GM12864 (cell line): ENCODE measurements around the gene ATRAID.

ENCODE experiments used
- DNase-seq: peaks from one replicate; pipeline ENCODE4 v3.0.0-alpha.2; 2011; ENCODE audit warnings: low read depth
- H3K4me3 ChIP-seq: 2 replicates; pipeline ENCODE4 v1.5.1; 2011; ENCODE audit warnings: mild to moderate bottlenecking, low read depth, low read length, control low read depth
- TF ChIP-seq, protein P1 (sequence below): IDR thresholded peaks from 2 replicates; pipeline ENCODE4 v1.5.1; 2011; ENCODE audit warnings: low read depth, mild to moderate bottlenecking, moderate library complexity, low read length, control low read depth, inconsistent platforms; ENCODE audit errors: missing control alignments

ATRAID gene, protein sequence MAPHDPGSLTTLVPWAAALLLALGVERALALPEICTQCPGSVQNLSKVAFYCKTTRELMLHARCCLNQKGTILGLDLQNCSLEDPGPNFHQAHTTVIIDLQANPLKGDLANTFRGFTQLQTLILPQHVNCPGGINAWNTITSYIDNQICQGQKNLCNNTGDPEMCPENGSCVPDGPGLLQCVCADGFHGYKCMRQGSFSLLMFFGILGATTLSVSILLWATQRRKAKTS

DNA sequence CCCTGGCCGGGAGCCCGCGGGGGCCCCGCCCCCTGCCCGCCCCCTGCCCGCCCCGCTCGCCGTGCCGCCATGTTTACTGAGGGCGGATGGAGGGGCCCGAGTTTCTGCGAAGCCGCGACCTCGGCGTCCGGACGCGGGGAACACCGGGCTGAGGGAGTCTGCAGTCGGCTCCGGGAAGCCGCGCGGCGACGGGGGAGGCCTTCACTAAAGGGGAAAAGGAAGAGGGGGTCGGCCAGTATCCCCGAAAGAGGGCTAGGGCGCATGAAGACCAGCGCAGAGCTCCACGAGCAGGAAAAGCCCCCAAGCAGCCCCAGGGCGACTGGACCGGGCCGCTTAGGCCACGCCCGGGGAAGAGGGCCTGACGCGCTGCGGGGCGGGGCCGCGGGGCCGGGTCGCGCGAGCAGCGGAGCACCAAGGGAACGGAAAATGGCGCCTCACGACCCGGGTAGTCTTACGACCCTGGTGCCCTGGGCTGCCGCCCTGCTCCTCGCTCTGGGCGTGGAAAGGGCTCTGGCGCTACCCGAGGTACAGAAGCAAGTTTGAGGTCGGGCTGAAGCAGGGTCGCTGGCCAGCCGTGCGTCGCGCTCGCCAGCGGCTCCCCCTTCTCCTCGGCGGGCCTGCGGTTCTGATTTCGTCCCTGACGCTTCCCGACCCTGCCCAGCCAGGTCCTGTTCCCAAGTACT lies at the start of gene ATRAID, which contains the start of gene SLC5A6:
TSS of gene ATRAID (plus strand) at position 99 of the 683 bp plus-strand sequence. CDS start at position 427, 328 bp downstream.
TSS of gene SLC5A6 (minus strand) at position 326 of the 683 bp plus-strand sequence. CDS start 4,618 bp downstream, outside the sequence.
- DNase-seq, result no peak
- H3K4me3 ChIP-seq, result peak within 1 kb of the TSS; percentile 66
- TF ChIP-seq, protein P1, sequence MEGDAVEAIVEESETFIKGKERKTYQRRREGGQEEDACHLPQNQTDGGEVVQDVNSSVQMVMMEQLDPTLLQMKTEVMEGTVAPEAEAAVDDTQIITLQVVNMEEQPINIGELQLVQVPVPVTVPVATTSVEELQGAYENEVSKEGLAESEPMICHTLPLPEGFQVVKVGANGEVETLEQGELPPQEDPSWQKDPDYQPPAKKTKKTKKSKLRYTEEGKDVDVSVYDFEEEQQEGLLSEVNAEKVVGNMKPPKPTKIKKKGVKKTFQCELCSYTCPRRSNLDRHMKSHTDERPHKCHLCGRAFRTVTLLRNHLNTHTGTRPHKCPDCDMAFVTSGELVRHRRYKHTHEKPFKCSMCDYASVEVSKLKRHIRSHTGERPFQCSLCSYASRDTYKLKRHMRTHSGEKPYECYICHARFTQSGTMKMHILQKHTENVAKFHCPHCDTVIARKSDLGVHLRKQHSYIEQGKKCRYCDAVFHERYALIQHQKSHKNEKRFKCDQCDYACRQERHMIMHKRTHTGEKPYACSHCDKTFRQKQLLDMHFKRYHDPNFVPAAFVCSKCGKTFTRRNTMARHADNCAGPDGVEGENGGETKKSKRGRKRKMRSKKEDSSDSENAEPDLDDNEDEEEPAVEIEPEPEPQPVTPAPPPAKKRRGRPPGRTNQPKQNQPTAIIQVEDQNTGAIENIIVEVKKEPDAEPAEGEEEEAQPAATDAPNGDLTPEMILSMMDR, result no peak

DNA sequence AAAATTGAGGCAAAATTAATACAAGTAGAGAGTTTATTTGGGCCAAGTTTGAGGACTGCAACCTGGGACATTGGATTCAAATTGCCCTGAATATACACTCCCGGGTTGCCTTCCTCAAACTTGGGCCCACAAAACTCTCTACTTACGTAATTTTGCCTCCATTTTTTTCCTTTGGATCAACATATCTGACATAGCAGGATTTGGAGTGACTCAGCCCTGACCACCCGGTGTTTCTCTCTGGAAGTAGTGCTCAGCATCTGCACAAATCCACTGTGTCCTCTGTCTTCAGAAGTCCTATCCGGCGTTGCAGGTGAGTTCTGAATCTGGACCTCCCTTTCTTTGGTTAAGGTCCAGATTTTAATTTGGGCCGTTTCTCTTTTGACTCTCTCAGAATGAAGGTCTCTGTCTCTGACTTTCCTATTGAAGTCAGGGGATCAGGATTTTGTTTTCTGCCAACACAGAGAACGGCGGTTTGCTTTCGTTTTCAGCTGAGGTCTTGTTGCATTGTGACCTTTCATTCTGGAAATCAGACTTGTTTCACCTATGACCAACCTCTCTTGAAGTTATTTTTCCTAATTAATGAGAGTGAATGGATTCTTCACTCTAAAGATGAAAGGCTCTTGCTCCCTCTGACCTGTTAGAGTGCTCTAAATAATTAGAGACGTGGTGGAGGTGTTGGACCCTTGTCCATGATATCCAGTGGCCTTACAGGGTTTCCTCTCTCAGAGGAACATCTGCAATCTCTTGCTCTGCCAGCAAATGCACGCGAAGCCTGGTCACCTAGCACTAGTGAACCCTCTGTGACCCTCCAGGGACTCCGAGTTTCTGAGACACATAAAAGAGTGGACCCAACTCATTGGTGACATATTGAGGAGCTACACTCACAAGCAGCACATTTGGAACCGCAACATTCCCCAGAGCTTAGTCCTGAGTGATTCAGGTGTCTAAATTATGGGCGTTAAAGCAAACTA lies 49.4 kb upstream of the ATRAID start:
- DNase-seq, result no peak
- TF ChIP-seq, protein P1, result no peak
- H3K4me3 ChIP-seq, result no peak overlapping the region

DNA sequence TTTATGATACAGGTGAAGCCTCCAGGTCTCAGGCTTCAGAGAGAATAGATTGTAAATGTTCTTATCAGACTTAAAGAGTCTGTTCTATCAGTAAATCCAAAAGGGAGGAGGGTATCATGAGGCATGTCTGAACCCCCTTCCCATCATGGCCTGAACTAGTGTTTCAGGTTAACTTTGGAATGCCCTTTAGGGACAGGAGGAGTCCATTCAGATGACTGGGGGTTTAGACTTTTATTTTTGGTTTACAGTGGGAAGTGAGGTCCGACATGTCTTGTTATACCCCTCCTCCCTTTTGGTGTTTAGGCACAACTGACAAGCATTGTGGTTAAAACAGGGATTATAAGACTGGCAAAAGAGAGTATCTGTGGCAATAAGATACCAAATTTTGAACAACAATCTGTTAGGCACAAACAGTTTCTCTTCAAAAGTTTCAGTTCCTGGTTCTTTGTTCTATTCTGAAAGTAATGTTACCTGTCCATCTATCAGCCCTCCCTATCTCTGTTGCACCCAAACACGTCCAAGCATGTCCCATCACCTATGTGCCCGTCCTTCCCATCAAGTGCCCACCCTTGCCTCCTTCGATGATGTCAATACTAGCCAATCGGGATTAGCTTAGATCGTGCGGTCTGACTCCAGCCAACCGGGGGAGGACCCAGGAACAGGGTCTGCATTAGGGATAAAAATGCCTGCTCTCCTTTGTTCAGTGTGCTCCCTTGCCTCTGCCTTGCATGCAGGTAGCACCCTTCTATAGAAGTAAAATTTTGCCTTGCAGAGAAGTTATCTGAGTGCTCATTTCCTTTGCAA lies 46.7 kb upstream of the ATRAID start:
- DNase-seq, result peak; percentile 49
- TF ChIP-seq, protein P1, result no peak
- no peak overlapping the region for H3K4me3 ChIP-seq

DNA sequence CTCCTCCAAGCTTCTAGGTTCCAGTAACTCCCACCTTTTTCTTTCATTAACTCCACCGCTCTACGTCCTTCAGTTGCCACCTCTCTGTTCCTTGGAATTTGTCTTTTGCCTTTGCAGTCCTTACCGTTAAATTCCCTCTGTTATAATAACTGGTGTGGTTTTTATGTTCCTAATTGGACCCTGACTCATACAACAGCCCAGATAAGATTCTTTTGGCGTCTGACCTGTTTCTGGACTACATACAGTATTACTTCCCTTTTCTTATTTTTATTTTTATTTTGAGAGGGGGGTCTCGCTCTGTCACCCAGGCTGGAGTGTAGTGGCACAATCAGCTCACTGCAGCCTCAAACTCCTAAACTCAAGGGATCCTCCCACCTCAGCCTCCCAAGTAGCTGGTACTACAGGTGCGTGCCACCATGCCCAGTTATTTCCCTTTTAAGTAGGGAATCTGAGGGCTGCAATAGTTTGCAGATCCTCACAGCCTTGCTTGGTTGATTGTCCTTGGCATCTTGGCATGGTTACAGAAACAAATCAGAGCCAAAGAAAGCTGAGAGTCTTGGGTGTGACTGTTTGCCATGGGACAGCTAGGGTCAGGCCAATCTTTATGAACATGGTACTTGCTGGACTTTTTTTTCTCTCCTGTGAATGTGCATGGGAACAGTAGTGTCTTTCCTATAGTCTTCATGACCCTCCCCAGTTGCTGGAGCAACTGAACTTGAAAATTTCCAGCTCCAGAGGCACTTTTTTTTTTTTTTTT lies 41.1 kb upstream of the ATRAID start:
- no peak for DNase-seq
- no peak overlapping the region for H3K4me3 ChIP-seq
- TF ChIP-seq, protein P1, result no peak

DNA sequence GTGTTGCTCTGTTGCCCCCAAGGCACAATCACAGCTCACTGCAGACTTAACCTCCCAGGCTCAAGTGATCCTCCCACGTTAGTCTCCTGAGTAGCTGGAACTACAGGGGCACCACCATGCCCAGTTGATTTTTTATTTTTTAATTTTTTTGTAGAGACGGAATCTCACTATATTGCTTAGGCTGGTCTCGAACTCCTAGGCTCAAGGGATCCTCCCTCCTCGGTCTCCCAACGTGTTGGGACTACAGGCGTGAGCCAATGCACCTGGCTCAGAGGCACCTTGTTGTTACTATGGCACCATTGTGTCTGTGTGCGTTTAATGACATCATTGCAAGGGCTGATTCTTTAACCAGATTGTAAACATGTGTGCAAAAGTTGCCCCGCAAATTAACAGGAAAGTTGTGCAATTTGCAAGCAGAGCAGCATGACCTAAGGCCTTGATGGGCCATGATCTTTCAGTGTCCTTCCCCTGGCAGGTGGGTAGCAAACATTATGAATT lies 40.4 kb upstream of the ATRAID start:
- no peak for DNase-seq
- TF ChIP-seq, protein P1, result no peak
- H3K4me3 ChIP-seq, result no peak overlapping the region
